Astrocyte of the cerebellum (primary cell): Measurements from ENCODE around the gene EXOG.

Source experiments
- DNase-seq: peaks from one replicate; pipeline ENCODE4 v3.0.0-alpha.2; 2011; ENCODE audit warnings: low read depth
- H3K4me3 ChIP-seq: 2 replicates; pipeline ENCODE4 v1.5.1; 2011; ENCODE audit warnings: mild to moderate bottlenecking, low read depth, low read length, moderate library complexity
- CTCF ChIP-seq: IDR thresholded peaks from 2 replicates; pipeline ENCODE4 v1.5.1; 2012; ENCODE audit warnings: low read length, low read depth, moderate library complexity, mild to moderate bottlenecking; ENCODE audit errors: missing control alignments
- in situ Hi-C: cut with HindIII; loops from 2 replicates; pipeline ENCODE4 v1.10.0; 2017; ENCODE audit warnings: low sequenced_read_pairs

The EXOG gene

GRCh38 chr3:38567498-38567897, 71.4 kb downstream of the EXOG start:
- in situ Hi-C loops = no loop called here
- no peak for DNase-seq
- H3K4me3 ChIP-seq = no peak overlapping the region
- no peak for TF ChIP-seq CTCF

GRCh38 chr3:38573111-38573510, 77.0 kb downstream of the EXOG start:
- no peak for TF ChIP-seq CTCF
- no peak for DNase-seq
- in situ Hi-C loops = no loop called here
- no peak overlapping the region for H3K4me3 ChIP-seq

GRCh38 chr3:38573556-38573955, 77.4 kb downstream of the EXOG start:
- in situ Hi-C loops = no loop called here
- no peak for TF ChIP-seq CTCF
- no peak for DNase-seq
- no peak overlapping the region for H3K4me3 ChIP-seq

- no peak for DNase-seq
- H3K4me3 ChIP-seq = no peak overlapping the region
- no peak for TF ChIP-seq CTCF
- in situ Hi-C loops = no loop called here
These were observed 78.5 kb downstream of the EXOG start for GRCh38 chr3:38574411-38575278.

- H3K4me3 ChIP-seq = no peak overlapping the region
- no peak for DNase-seq
- in situ Hi-C loops = no loop called here
- TF ChIP-seq CTCF = no peak
These were observed 79.2 kb downstream of the EXOG start for GRCh38 chr3:38575279-38575843.
